ACHN (cell line): ENCODE measurements around the gene KIF26A.
A peak's percentile ranks its signal among the peaks of the same experiment; 100 is the strongest.

Source experiments
- DNase-seq: peaks from one replicate; pipeline ENCODE4 v3.0.0-alpha.2; 2015
- in situ Hi-C: cut with HindIII; loops from 2 replicates; pipeline ENCODE4 v1.10.0; 2017; ENCODE audit warnings: low sequenced_read_pairs, low pct_ligation_motif_present, low pct_unique_long_range_greater_than_20kb

The KIF26A gene

GRCh38 chr14:104138098-104138717 lies at the start of gene KIF26A:
KIF26A (plus strand) TSS chr14:104138587; CDS start chr14:104138723, 136 bp downstream.
- DNase-seq, result peak; percentile 17
- in situ Hi-C loops, result no loop called here

DNA sequence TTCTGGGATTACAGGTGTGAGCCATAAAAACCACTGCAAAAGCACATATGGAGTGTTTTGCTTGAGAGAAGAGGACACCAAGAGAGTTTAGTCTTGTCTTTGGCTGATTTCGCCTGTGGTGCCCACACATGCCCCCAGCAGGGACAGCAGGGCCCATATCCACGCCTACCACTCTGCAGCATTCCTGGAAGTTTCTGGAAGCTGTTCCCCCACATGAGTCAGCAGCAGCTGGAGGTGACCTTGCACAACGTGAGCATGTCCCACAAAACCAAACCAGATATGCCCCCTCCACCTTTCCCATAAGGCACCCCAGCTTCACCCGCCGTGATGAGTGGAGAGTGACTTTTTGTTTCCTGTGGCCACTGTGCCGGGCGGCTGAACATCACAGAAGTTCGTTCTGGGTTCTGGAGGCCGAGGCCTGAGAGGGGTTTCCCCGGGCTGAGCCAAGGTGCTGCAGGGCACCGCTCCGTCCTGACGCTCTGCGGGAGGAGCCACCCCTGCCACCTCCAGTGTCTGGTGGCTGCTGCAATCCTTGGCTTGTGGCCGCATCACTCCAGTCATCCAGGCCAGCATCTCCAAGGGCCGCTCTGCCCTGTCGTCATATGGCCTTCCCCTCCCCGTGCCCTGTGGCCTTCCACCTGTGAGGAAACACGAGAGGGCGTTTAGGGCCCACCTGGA lies 48.2 kb upstream of the KIF26A start:
- in situ Hi-C loops, result no loop called here
- no peak for DNase-seq

GRCh38 chr14:104091061-104091926 lies 47.1 kb upstream of the KIF26A start:
- no peak for DNase-seq
- in situ Hi-C loops, result no loop called here

- in situ Hi-C loops, result no loop called here
Measured at GRCh38 chr14:104091927-104092771, 46.2 kb upstream of the KIF26A start.

DNA sequence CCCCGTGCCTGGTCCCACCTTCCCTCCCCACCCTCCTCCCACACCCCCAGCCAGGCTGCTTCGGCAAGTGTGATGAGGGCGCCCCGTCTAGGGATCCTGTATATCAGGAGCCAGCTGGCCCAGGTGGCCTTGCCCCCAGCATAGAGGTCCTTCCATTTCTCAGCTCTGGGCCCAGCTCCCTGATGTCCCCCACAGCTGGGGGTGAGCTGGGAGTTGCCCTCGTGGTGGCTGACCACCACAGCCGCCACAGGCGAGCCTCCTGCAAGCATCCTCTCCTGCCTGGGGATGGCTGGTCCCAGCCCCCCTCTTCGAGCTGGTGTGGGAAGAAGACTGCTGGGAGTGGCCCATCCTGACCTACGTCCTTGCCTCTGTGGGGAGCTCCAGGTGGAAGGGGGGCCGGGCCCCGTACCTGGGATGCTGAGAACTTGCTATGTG lies 45.4 kb upstream of the KIF26A start:
- no peak for DNase-seq

More at GRCh38 chr14:104091927-104092771, 46.2 kb upstream of the KIF26A start:
- DNase-seq, result no peak

DNA sequence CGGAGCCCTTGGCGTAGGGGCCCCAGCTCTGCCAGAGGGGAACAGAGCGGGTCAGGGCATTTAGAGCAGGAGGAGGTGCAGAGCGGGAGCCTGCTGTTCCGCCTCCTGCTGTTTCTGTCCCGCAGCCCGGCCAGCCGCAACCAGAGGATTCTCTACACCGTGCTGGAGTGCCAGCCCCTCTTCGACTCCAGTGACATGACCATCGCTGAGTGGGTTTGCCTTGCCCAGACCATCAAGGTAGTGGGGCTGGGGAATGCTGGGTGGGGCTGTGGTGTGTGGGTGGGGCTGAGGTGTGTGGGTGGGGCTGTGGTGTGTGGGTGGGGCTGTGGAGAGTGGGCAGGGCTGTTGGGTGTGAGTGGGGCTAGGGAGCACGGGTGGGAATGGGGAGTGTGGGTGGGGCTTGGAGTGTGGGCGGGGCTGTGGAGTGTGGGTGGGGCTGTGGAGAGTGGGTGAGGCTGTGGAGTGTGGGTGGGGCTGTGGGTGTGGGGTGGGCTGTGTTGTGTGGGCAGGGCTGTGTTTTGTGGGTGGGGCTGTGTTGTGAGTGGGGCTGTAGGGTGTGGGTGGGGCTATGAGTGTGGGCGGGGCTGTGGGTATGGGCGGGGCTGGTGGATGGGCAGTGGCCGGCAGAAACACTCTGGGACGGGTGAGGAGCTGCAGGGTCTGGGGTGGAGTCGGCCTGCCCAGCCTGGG lies 44.9 kb upstream of the KIF26A start:
- in situ Hi-C loops, result no loop called here
- no peak for DNase-seq

More for the DNA sequence above, 45.4 kb upstream of the KIF26A start:
- in situ Hi-C loops, result no loop called here

DNA sequence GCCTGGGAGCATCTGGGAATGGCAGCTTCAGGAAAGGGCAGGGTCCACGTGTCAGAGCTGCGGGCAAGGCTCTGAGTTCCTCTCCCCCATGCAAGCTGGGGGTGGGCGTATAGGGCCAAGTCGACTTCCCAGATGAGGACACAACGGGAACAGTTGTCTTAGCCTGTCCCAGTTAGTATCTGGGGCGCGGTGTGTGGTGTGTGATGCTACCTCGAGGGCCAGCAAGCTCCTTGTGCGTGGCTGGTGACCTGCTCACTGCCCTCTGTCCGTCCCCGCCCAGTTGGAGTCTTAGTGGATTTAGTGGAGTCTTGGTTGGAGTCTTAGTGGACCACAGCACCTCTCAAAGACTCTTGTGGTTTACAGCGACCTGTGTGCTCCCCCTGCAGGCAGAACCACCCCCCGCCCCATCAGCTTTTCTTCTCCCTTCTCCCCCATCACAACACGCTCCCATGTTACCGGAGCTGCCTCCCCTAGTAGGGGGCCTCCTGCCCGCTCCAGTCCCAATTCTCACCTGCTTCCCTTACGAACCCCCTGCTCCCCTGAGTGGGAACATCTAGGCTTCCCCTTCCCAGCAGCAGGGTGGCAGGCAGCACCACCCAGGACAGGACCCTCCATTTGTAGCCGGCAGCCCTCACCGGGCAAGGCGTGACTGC lies 44.2 kb upstream of the KIF26A start:
- in situ Hi-C loops, result no loop called here
- no peak for DNase-seq

GRCh38 chr14:104094709-104095425 lies 43.5 kb upstream of the KIF26A start:
- in situ Hi-C loops, result no loop called here
- DNase-seq, result peak; percentile 33

DNA sequence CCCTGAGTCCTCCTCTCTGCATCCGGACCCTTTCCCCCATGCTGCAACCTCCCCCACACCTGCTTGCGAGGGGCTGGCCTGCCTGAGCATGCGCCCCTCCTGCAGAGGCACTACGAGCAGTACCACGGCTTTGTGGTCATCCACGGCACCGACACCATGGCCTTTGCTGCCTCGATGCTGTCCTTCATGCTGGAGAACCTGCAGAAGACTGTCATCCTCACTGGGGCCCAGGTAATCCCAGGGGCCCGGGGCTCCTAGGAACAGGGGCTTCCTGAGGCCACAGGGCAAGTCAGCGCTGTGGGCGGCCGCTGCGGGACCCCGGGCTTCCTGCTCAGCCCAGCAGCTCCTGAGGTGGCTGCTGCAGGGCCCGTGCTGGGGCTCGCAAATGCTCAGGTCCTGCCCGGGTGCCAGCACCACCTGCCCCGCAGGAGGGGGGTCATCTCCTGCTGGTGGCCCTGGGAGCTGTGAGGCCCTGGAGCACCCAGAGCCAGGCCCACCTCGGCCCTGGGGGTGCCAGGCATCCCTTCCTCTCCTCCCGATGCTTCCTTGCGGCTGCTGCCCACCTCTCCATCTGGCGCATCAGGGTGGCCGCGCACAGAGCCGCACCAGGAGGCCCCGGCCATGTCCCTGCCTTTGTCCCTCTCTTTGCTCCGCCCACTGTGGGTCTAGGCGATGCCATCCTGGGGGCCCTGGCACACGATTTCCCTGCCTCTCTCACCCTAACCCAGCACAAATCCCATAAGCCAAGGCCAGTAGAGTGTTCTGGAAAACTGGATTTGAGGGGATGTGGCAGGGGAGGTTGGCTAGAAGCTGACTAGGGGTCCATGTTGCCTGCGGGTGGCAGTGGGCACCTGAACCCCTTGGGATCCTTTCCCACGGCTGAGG lies 42.7 kb upstream of the KIF26A start:
- in situ Hi-C loops, result no loop called here
- no peak for DNase-seq

DNA sequence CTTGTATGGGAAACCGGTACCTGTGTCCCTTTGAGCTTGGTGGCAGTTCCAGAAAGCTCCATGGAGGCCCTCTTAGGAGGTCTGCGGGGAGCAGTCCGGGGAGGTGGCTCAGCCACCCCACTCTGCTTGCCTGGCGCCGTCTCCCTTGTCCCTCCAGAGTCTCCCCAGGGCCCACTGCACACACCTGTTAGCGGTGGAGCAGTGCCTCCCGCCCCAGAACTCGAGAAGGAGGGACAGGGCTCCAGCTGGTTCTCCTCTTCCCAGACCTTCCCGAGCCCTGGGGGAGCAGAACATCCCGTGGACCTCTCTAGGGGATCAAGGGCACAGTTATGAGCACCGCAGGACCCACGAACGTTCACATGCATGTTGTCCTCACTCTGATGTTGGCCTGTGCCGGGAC lies 42.1 kb upstream of the KIF26A start:
- in situ Hi-C loops, result no loop called here
- DNase-seq, result no peak

GRCh38 chr14:104096751-104097700 lies 41.4 kb upstream of the KIF26A start:
- DNase-seq, result no peak
- in situ Hi-C loops, result no loop called here

GRCh38 chr14:104098272-104099095 lies 39.9 kb upstream of the KIF26A start:
- in situ Hi-C loops, result no loop called here
- DNase-seq, result no peak

DNA sequence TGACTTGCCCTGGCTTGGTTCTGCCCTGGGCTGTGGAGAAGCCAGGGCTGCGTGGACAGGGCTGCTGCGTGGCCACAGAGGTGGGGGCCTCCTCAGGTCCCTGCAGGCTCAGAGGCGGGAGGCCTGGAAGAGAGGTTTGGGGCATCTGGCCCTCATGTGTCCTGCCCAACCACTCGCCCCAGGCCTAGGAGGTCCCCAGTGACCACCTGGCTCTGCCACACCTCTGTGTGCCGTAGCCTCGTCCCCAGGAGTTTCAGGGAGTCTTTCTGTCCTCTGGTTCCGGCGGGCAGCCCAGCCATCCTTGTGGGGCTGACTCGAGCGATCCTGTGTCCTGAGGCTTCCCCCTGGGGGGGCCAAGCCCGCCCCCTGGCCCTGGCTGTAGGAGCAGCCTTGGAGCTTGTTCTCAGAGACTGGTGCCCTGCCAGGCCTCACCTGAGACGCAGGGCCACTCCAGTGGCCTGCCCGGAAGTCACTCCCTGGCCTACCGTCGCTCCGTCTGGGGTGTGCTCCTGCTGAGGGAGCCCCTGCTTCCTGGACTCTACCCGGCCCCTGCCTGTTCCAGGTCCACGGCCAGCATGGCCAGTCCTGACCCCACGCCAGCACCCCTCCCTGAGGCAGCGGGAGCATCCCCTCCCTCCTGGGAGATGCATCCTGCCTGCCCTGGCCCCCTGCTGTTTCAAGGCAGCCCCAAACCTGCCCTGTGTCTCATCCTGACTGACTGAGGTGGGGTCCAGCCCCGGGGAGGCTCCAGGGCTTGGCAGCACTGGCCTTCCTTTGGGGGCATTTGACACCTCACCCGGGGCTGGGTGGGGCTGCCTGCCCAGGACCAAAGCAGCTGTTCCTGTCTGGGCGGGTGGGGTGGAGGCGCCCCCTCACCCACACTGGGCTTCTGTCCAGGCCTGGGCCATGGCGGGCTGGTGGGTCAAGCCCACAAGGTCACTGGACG lies 39.0 kb upstream of the KIF26A start:
- in situ Hi-C loops, result no loop called here
- DNase-seq, result no peak
